Gastroesophageal sphincter (tissue), 3 donors: ENCODE measurements around the gene MAN2A1.

Experiments used
- POLR2AphosphoS5 ChIP-seq: sonication (generic); formaldehyde crosslinking; IDR thresholded peaks from one replicate; pipeline ENCODE4 v1.6.1; 2017; ENCODE audit warnings: antibody characterized with exemption
- TF ChIP-seq, protein P1 (sequence below), 4 experiments: fragments of 200-600 bp in 2 of 4; fragments of 450-650 bp in 2 of 4; sonication (generic) in 1 of 4; IDR thresholded peaks; one replicate each; pipeline ENCODE4 v1.5.1; 2017 to 2019; ENCODE audit warnings: antibody characterized with exemption in 4 of 4, mild to moderate bottlenecking in 2 of 4, moderate library complexity in 2 of 4

DNA sequence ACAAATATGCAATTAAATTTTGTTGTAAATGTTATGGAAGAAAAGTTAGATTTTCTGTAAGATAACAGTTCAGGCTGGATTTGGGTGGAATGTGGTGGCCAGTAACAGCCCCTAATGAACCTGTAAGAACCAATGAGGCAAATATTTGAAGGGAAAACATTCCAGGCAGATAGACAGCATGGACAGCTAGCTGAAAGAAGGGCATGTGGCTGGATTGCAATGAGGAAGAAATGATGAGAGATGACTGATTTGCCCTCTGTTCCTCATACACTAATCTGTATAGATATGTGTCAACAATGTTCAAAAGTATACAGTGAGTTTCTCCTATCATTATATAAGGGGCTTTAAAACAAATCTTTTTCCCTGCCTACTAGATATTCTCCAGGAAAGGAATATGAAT is 58.8 kb downstream of the MAN2A1 start:
- TF ChIP-seq, protein P1, sequence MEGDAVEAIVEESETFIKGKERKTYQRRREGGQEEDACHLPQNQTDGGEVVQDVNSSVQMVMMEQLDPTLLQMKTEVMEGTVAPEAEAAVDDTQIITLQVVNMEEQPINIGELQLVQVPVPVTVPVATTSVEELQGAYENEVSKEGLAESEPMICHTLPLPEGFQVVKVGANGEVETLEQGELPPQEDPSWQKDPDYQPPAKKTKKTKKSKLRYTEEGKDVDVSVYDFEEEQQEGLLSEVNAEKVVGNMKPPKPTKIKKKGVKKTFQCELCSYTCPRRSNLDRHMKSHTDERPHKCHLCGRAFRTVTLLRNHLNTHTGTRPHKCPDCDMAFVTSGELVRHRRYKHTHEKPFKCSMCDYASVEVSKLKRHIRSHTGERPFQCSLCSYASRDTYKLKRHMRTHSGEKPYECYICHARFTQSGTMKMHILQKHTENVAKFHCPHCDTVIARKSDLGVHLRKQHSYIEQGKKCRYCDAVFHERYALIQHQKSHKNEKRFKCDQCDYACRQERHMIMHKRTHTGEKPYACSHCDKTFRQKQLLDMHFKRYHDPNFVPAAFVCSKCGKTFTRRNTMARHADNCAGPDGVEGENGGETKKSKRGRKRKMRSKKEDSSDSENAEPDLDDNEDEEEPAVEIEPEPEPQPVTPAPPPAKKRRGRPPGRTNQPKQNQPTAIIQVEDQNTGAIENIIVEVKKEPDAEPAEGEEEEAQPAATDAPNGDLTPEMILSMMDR (IDR thresholded peaks at IDR 0.05): no peak
- TF ChIP-seq POLR2AphosphoS5: no peak
